HG03342 (cell line): ENCODE measurements around the gene SBF2.

Experiments used
- ATAC-seq: cut with Tn5 transposase; IDR thresholded peaks from one replicate; pipeline ENCODE4 v1.9.1; 2021; ENCODE audit warnings: mild to moderate bottlenecking, moderate library complexity; ENCODE audit not compliant: unreplicated experiment

SBF2 gene

DNA sequence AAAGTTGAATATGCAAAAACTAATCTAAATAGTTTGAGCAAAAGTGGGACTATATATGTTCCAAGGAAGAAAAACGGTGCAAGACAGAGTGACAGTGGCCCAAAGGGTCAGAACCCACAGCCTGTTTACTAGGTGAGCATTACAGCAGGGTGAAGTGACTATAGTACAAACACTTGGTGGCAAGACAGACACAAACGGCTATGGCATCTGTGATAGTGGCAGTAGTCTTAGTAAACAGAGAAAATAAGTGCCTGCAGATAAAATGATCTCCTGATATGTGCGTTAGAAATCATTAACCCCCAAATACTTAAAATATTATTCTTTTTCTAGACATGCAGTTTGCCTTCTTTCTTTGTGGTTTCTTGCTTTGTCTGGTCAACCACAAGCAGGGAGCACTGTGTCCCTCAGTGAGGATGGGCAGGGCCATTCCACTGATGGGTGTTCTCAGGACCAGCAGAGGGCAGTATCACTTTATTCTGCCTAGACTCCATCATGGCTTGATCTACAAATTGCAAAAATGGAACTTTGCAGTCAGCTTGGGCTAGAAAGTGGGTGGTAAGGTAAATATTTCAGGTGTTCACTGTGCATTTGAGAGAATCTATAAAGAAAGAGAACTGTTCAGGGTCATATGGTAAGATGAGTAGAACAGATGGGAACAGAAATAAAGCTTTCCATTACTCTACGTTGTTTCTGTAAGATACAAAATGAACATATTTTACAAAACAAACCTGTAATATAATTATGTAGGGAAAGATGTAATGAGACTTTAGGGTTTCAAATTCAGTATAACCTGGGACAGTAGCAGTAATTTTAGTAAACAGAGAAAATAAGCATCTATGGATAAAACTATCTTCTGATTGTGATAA, 431.9 kb downstream of the SBF2 start:
- ATAC-seq: peak; percentile 84

DNA sequence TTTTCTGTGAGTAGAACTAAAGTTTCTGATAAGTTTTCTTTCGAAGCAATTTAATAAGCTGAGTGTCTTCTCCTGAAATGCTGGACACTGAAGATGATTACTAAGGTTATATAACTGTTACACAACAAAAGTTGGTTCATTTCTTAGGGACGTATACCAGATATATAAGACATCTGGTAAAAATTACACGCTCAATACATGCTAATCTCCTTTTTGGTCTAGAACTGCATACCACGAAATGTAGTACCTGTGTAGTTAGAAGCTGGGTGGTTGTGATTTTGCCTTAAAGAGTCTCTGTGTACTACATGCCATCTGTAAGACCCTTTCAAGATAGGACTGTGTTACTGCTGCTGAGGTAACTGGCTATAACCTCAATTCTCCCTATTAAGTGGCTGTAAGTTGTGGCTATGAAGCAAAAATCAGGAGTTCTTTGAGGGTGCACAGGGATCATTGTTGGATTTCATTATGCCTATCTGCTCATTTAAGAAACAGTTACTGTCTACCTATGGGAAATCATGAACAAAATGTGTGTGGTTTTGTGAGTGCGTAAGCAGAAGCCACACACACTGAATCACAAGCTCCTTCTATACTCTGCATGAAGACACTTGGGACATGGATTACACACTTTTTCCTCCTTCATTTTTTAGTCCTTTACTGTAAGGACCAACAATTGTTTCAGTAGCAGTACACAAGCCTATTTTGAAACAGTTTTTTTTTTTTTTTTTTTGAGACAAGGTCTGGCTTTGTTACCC, 434.3 kb downstream of the SBF2 start:
- ATAC-seq: no peak

DNA sequence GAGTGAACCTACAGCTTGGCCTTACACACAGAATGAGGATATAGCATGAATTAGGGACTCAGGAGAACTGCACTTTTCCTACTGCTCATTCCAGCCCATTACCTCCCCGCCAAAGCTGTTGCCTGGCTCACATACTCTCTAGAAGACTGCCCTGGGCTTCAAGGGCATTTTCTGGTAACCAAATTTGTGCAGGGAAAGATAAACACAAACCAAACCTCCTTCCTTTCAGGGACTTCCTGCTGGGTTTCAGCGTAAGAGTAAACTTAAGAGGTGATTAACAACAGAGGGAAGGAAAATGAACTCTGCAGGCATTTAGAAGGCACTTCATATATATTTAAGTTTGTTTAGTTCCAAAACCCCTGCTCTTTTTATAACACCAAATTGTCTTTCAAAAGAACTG, 435.2 kb downstream of the SBF2 start:
- ATAC-seq: no peak

DNA sequence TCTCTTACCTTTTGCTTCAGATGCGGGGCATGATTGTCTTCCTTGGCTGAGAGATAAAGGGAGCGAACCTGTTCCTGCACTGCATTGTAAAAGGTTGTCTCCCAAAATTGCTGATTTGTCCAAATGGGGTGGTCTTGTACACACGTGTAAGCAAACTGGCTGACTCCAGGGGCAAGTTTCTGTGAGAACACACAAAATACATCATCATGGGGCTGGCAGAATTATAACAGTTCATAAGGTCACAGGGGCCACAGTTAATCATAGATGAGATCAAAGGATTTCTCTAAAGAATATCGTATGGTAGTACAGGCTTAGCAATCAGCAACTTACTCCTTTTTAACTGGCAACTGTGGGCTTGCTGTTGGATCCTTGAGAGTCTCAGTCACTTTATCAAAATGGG, 435.8 kb downstream of the SBF2 start:
- ATAC-seq: no peak

DNA sequence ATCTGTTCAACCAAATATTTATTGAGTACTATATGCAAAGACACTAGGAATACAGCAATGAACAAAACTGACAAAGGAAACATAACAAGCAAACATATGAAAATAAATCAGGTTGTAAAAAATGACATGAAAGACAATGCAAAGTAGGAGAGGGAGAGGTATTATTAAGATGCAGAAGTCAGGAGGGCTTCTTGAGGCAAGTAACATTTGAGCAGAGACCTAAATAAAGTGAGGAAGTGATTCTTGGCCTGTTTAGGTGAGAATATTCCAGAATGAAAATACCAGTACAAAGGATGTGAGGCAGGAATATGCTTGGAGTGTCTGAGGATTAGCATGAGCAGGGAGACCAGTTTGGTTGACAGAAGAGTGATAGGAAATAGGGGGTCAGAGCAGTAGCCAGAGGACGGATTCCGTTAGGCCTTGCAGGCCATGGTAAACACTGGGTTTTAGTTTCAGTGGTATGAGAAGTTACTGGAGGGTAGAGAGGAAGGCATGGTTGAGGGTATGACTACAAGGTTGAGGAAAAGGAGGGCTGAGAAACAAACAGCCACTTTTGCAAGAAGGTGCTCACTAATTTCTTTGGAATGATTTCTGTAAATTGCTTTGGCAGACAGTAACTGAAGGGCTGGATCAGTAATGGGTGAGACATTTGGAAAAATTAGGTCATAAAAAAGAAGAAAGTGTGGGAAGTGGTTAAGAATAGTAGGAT, 438.3 kb downstream of the SBF2 start:
- ATAC-seq: no peak

DNA sequence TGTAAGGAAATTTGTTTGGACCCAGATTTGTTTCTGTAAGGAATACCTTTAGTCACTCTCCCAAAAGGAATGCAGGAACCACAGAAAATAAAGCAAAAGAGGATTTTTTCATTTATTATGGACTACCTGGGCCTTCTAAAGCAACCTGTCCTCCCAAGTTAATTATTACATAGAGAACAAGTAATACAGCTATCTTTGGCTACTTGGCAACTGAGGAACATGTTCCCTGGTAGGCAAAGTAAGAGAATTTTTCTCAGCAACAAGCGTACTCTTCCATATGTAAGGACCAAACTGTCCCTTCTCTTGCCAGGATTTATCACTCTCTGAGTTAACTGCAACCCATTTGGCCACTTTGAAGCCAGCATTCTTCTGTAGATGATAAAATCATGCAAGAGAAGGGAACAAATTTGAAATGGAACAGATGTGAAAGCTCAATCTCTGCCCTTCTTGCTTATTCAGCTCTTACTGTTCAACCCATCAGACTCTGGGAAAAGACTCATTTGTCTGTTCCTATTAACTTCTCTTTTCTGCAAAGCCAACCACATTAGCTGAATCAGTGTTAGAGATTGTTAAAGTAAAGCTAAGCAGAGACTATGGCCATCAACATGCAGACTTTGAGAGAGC, 440.0 kb downstream of the SBF2 start:
- no peak for ATAC-seq

DNA sequence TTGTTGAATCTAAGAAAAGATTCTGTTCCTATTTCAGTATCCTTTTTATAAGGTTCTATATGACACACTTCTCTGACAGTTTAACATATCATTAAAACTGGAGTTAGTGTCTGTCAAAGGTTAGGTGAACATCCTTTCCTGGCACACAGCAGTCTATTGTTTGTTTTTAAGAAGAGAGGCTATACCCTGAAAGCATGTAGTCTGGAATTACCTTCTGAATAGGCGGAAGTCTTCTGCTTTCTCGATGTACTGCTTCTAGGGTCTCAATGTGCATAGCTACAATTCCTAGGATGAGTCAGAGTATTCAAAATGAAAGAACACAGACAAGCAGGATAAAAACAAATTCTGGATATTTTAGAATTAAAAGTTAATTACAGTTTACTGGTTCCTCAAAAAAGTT, 441.6 kb downstream of the SBF2 start:
- ATAC-seq: no peak

DNA sequence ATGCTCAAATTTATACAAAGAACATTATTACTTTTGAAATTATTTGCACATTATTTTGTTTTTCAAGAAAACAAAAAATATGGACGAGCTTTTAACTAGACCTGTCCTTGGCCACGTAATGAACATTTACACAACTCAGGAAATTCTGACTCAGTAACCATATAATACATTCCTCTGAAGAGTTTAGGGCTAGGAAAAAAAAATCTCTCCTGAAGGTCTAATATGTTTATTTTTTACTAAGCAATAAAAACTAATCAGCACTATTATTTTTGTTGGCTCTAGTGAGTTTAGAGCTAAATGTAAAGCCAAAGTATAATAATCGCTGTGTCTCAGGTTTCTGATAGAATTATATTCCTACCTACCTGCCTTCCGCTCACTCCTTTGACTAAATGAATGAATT, 442.7 kb downstream of the SBF2 start:
- no peak for ATAC-seq

DNA sequence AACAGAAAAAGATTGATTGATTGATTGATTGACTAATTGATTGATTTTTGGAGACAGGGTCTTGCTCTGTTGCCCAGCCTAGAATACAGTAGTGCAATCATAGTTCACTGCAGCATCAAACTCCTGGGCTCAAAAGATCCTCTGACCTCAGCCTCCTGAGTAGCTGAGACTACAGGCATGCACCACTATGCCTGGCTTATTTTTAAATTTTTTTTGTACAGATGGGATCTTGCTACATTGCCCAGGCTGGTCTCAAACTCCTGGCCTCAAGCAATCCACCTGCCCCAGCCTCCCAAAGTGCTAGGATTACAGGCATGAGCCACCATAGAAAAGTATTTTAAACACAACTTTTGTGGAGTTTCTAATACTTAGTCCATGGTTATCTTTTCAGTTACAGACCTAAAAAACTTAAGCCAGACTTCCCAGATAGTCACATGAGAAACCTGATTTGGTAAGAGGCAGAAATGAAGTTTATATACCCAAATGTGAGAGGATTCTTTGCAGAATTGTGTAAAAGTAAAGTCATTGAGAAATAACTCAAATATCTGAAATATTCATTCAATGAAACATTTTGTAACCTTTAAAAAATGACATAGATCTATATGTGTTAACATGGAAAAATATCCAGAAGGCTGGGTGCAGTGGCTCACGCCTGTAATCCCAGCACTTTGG, 443.7 kb downstream of the SBF2 start:
- ATAC-seq: no peak

DNA sequence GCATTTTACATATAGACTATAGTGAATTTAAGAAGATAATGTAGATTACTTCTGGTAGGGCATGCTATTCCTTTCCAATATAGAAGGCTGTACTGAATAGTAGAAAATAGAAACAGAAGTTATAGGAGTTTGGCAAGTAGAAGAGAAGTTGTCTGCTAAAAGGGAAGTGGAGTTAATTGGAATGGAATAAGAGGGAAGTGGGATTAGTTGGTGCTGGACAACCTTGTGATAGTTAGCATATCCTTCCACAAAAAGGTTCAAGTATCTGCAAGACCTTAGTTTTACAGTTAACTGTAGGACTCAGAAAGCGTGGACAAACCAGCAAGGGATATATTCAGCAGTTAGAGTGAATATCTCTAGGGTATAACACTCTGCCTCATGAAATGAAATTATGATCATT, 444.6 kb downstream of the SBF2 start:
- no peak for ATAC-seq

DNA sequence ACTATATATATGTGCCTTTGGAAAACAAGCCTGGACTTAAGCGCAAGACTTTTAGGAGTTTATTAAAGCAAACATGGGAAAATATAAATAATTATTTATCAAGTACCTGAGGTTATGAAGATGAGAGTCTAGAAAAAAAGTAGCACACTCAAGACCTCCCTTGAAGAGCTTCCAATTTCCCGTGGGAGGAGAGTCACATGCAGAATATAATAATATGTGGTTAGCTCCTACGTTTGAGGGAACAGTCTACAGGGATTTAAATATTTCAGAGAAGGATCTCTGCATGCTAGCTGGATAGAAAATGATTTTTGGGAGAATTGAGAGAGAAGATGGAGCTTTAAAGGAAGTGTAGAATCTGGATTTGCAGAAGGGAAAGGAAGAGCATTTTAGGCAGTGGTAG, 446.4 kb downstream of the SBF2 start:
- ATAC-seq: no peak

DNA sequence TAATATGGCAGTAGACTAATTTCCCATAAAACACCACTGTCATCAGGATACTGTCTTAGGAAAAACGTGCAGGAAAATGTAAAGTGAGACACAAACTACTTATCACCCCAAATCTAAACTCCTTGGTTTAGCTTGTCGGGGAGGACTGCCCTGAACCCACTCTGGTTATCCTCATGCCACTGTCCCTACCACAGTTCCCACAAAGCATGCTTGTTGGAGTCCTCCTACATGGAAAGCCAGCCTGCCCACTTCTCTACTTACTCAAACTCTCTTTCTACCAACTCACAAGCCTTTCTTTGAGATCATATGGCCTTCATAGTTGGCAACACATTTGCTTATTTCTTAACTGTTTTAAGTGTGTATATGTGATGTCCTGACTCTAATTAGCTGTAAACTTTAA, 451.1 kb downstream of the SBF2 start:
- no peak for ATAC-seq

DNA sequence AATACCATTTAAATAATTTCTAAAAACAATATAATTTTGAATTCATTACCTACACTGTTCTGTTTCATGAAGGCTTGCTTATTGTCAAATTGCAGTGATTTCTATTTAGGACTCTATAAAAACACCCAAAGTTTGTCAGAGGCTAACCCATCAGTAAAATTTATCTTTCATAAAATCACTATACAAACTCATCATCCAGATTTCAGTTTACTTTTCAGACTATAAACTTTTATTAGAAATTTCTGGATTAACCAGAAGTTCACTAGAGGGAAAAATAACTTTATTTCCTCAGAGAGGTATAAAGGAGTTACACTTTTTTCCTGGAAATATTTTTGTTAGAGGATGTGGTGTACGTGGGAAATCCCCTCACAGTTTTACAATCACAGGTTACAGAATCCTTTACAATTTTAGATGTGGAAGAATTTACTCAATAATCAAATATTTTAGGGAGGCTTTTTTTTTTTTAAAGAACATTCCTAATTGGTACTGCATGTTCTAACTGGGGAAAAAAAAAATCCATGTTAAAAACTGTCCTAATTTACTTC, 453.5 kb downstream of the SBF2 start:
- no peak for ATAC-seq

DNA sequence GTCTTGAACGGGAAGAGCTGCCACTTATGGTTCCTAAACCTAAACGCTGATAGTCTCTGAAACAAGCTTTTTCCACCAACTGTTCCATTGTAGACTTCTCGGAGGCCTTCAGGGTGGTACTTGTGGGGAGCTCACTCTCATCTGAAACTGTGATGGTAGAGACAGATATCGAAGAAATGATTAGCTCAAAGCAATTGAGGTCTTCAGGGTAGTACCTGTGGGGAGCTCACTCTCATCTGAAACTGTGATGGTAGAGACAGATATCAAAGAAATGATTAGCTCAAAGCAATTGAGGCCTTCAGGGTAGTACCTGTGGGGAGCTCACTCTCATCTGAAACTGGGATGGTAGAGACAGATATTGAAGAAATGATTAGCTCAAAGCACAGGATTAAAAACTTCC, 454.5 kb downstream of the SBF2 start:
- ATAC-seq: peak; percentile 35

DNA sequence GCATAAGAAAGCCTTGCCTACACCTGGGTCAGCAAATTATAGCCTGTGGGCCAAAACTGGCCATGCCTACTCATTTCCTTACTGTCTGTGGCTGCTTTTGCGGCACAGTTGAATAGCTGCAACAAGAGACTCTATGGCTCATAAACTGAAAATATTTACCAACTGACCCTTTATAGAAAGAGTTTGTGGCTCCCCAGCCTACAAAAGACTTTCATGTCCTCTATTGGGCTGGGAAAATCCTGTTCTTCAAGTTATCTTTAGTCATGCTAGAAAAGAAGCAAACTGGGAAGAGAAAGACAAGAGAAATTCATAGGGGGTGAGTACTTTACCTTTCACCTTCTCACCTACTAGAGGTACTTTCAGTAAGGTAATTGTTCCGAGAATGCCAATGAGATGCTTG, 455.1 kb downstream of the SBF2 start:
- ATAC-seq: peak; percentile 72

DNA sequence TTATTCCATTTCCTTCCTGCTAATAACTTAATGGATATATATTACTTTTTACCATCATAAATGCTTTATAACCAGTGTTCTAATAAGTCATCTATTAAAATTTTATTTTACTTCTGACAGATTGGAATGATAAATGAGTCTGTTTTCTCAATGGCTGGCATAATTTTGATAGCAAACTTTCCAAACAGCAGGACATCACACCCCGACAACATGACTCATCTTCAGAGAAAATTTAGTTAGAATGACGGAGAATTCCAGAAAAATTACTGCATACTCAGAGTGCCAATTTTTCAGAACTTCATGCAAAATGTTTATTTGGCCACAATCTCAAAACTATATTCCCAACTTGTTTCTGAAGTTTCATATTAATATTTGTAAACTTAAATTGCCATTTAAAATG, 455.8 kb downstream of the SBF2 start:
- no peak for ATAC-seq

DNA sequence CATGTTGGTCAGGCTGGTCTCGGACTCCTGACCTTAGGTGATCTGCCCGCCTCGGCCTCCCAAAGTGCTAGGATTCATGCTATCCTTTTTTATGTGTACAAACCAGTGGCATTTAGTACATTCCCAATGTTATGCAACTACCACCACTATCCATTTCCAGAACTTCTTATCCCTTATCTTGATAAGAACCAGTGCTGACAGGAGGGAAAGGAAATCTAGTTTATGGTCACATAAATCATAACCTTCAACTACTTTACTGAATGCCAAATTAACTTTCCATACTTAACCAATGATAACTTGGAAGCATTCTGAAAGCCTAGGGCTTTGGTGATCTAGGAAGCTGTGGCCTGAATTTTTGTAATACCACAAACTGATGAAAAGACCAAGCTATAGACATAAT, 459.7 kb downstream of the SBF2 start:
- no peak for ATAC-seq

DNA sequence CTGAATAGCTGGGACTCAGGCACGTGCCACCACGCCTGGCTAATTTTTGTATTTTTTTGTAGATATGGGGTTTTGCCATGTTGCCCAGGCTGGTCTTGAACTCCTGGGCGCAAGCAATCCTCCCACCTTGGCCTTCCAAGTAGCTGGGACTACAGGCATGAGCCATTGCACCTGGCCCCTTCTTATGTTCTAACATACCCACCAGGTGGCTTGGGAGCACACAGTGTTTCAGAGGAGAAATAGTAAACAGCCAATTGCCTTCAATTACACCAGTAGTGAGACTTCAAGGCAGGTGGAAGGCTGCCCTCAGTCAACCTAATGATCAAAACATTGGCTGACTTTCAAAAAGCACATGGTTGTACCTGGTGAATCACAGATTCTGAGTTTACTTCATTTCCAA, 462.9 kb downstream of the SBF2 start:
- no peak for ATAC-seq

DNA sequence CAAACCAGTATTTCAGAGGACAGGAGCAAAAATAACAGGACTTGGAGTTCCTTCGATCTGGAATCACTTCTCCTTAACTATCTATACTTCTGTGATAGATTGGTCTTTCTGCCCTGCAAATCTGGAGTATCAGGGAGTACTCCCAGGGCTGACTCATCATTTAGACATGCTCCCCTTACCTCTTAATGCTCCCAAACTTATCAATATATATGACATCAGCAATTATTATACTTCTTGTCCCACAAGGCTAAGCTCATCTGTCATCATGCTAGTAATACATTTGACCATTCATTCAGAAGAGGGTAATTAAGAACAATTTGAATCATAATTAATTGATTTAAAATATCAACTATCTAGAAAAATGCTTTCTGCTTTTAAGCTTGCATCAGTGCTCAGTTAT, 466.3 kb downstream of the SBF2 start:
- ATAC-seq: no peak

DNA sequence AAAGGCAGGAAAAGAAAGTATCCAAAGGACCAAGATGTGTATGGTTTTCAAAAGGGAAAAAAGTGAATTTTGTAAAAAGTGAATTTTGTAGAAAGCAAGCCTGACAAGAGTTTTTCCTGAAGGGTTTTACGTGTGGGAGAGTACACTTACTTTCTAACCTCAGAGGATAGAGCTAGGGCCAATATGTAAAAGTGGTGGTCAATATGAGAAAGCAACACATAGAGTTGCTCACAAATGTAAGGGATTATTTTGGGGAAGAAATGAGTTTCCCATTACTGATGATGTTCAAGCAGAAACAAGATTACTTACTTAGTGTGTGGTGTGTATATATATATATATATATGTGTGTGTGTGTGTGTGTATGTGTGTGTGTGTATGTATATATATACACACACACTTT, 467.6 kb downstream of the SBF2 start:
- no peak for ATAC-seq

DNA sequence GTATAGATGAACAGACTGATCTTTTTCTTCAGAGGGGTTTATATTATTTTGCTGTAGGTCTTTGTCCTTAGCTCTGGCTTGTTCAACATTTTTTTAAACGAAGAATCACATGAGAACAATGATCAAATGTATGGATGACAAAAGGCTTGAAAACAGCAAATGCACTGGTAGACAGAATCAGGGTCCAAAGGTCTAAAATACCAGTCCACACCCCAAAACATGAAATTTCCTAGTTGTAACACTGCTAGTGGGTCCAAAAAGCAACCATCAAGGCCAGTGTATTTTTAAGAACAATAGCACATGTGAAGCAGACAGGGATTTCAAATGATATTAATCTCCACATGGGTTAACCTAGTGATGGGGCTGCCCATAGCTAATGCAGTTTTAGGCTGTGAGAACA, 468.1 kb downstream of the SBF2 start:
- ATAC-seq: no peak
